ENCODE results near the gene RPS6KA6.
"Not testable (repeated sequence)": the region's sequence is repeated elsewhere in the genome, so short reads cannot be mapped to it uniquely, and the experiment has no call there.

The RPS6KA6 gene

DNA sequence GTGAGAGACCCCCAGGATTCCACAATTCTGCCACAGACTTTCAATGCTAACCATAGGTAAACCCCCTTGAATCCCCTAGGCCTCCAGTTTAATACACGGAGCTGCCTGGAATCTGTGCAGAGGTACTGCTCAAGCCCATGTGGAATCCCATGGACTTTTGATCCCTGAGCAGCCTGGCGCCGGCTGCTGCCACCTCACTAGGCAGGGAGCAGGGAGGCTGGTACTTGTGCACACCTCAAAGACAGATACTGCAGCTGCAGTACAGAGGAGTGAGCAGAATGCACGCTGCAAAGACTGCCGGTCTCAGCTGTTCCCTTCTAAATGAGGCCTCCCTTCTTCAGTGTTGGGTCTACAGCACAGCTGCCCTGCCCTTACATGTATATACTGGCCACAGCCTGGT lies 79.4 kb downstream of the RPS6KA6 start:
- H3K27ac ChIP-seq (ENCODE audit: poor library complexity, severe bottlenecking), result no peak overlapping the region
- no peaks in the 10 kb centered on the region for H3K27me3 ChIP-seq (ENCODE audit: insufficient read depth, poor library complexity, severe bottlenecking)
- no peaks in the 10 kb centered on the region for H3K4me1 ChIP-seq (ENCODE audit: insufficient read depth, poor library complexity, severe bottlenecking)
- H3K4me3 ChIP-seq (ENCODE audit: severe bottlenecking), result no peak overlapping the region
- TF ChIP-seq, protein P1, sequence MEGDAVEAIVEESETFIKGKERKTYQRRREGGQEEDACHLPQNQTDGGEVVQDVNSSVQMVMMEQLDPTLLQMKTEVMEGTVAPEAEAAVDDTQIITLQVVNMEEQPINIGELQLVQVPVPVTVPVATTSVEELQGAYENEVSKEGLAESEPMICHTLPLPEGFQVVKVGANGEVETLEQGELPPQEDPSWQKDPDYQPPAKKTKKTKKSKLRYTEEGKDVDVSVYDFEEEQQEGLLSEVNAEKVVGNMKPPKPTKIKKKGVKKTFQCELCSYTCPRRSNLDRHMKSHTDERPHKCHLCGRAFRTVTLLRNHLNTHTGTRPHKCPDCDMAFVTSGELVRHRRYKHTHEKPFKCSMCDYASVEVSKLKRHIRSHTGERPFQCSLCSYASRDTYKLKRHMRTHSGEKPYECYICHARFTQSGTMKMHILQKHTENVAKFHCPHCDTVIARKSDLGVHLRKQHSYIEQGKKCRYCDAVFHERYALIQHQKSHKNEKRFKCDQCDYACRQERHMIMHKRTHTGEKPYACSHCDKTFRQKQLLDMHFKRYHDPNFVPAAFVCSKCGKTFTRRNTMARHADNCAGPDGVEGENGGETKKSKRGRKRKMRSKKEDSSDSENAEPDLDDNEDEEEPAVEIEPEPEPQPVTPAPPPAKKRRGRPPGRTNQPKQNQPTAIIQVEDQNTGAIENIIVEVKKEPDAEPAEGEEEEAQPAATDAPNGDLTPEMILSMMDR (IDR thresholded peaks at IDR 0.05; ENCODE audit: poor library complexity, severe bottlenecking), result no peak
- DNase-seq (ENCODE audit: low spot score) (no peak), ATAC-seq (ENCODE audit: low read depth) (no peak)
- no peaks in the 10 kb centered on the region for H3K9me3 ChIP-seq (ENCODE audit: severe bottlenecking)
- H3K36me3 ChIP-seq (ENCODE audit: low read depth), result no peaks in the 10 kb centered on the region

DNA sequence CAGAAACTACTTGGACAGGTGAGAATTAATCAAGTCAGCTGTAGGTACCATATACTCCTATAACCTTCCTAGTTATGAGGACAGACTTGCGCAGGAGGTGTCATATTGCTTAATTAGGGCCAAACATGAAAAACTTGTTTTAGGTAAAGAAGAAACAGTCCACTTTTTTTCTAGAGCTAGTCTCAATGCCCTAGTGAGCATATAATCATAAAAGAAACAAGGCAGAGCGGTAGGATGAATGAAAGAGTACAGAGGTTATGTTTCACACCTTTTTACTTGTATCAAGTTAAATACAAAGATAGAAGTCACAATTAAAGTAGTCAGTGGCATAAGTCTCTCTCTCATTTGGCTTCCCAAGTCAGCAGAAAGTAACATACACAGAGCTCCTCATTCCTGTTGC lies 88.9 kb downstream of the RPS6KA6 start:
- H3K4me1 ChIP-seq (ENCODE audit: insufficient read depth, poor library complexity, severe bottlenecking), result no peaks in the 10 kb centered on the region
- no peaks in the 10 kb centered on the region for H3K27me3 ChIP-seq (ENCODE audit: insufficient read depth, poor library complexity, severe bottlenecking)
- DNase-seq (ENCODE audit: low spot score) (no peak), ATAC-seq (ENCODE audit: low read depth) (no peak)
- no peak overlapping the region for H3K27ac ChIP-seq (ENCODE audit: poor library complexity, severe bottlenecking)
- no peaks in the 10 kb centered on the region for H3K36me3 ChIP-seq (ENCODE audit: low read depth)
- H3K9me3 ChIP-seq (ENCODE audit: severe bottlenecking), result no peaks in the 10 kb centered on the region
- TF ChIP-seq, protein P1 (IDR thresholded peaks at IDR 0.05; ENCODE audit: poor library complexity, severe bottlenecking), result no peak
- no peak overlapping the region for H3K4me3 ChIP-seq (ENCODE audit: severe bottlenecking)

DNA sequence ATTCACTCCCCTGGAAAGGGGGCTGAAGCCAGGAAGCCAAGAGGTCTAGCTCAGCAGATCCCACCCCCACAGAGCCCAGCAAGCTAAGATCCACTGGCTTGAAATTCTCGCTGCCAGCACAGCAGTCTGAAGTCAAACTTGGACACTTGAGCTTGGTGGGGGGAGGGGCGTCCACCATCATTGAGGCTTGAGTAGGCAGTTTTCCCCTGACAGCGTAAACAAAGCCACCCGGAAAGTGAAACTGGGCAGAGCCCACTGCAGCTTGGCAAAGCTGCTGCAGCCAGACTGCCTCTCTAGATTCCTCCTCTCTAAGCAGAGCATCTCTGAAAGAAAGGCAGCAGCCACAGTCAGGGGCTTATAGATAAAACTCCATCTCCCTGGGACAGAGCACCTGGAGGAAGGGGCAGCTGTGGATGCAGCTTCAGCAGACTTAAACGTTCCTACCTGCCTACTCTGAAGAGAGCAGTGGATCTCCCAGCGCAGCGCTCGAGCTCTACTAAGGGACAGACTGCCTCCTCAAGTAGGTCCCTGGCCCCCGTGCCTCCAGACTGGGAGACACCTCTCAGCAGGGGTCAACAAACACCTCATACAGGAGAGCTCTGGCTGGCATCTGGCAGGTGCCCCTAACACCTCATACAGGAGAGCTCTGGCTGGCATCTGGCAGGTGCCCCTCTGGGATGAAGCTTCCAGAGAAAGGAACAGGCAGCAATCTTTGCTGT lies 108.4 kb downstream of the RPS6KA6 start:
- H3K27ac ChIP-seq (ENCODE audit: poor library complexity, severe bottlenecking); H3K4me3 ChIP-seq (ENCODE audit: severe bottlenecking); H3K36me3 ChIP-seq (ENCODE audit: low read depth); H3K4me1 ChIP-seq (ENCODE audit: insufficient read depth, poor library complexity, severe bottlenecking); DNase-seq (ENCODE audit: low spot score); H3K27me3 ChIP-seq (ENCODE audit: insufficient read depth, poor library complexity, severe bottlenecking); H3K9me3 ChIP-seq (ENCODE audit: severe bottlenecking); ATAC-seq (ENCODE audit: low read depth): not testable (repeated sequence)

DNA sequence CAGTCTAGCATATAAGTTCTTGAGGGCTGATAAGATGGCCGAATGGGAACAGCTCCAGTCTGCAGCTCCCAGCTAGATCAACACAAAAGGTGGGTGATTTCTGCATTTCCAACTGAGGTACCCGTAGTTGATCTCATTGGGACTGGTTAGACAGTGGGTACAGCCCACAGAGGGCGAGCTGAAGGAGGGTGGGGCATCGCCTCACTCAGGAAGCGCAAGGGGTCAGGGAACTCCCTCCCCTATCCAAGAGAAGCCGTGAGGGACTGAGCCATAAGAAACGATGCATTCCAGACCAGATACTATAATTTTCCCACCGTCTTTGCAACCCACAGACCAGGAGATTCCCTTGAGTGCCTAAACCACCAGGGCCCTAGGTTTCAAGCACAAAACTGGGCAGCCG lies 109.0 kb downstream of the RPS6KA6 start:
- Histone ChIP-seq H3K27ac (ENCODE audit: poor library complexity, severe bottlenecking) (no peak overlapping the region), H3K9me3 (ENCODE audit: severe bottlenecking) (no peaks in the 10 kb centered on the region), H3K4me1 (ENCODE audit: insufficient read depth, poor library complexity, severe bottlenecking) (no peaks in the 10 kb centered on the region), H3K27me3 (ENCODE audit: insufficient read depth, poor library complexity, severe bottlenecking) (no peaks in the 10 kb centered on the region), H3K4me3 (ENCODE audit: severe bottlenecking) (no peak overlapping the region), H3K36me3 (ENCODE audit: low read depth) (no peaks in the 10 kb centered on the region)
- DNase-seq (ENCODE audit: low spot score) (no peak), ATAC-seq (ENCODE audit: low read depth) (no peak)
- TF ChIP-seq, protein P1 (IDR thresholded peaks at IDR 0.05; ENCODE audit: poor library complexity, severe bottlenecking), result no peak

DNA sequence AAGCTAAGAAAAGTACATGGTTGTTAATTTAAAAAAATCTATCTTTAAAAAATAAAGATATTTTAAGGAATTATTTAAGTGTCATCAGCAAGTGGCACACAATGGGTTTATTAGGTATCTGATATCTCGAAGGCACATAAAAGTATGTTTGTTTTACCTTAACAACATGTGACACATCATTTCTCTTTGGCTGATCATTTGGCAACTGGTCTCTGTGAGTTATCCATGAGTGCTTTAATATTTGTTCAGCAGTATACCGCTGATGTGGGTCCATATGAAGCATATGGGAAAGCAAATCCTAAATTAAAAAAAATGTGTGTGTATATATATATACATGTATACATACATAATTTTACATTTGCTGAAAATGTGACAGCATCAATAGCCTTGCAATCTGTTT lies 123.2 kb downstream of the RPS6KA6 start:
- H3K27ac ChIP-seq (ENCODE audit: poor library complexity, severe bottlenecking), result no peak overlapping the region
- H3K4me1 ChIP-seq (ENCODE audit: insufficient read depth, poor library complexity, severe bottlenecking), result no peaks in the 10 kb centered on the region
- no peak for ATAC-seq (ENCODE audit: low read depth)
- no peaks in the 10 kb centered on the region for H3K27me3 ChIP-seq (ENCODE audit: insufficient read depth, poor library complexity, severe bottlenecking)
- DNase-seq (ENCODE audit: low spot score), result no peak
- TF ChIP-seq, protein P1 (IDR thresholded peaks at IDR 0.05; ENCODE audit: poor library complexity, severe bottlenecking), result no peak
- H3K4me3 ChIP-seq (ENCODE audit: severe bottlenecking), result no peak overlapping the region
- no peaks in the 10 kb centered on the region for H3K36me3 ChIP-seq (ENCODE audit: low read depth)
- H3K9me3 ChIP-seq (ENCODE audit: severe bottlenecking), result no peaks in the 10 kb centered on the region

Measured in RWPE2 (cell line).